Tibial artery (tissue), 4 donors: ENCODE measurements around the gene LGALS4.
A peak's percentile ranks its signal among the peaks of the same experiment; 100 is the strongest.
"Not testable (repeated sequence)": the region's sequence is repeated elsewhere in the genome, so short reads cannot be mapped to it uniquely, and the experiment has no call there.

Experiments used
- DNase-seq, 2 donors: peaks; one replicate each; pipeline ENCODE4 v3.0.0-alpha.2; 2019
- H3K27ac ChIP-seq, 2 donors: fragments of 200-600 bp; sonication (generic) in 1 of 2; 1 replicate in 1 of 2; 2 replicates in 1 of 2; pipeline ENCODE4 v1.5.1; 2018 to 2019; ENCODE audit warnings: mild to moderate bottlenecking in 1 of 2
- H3K27me3 ChIP-seq, 2 donors: fragments of 200-600 bp; sonication (generic) in 1 of 2; one replicate each; pipeline versions ENCODE4 v1.5.1 to v1.6.0; 2016 to 2019
- H3K36me3 ChIP-seq, 3 donors: fragments of 200-600 bp; sonication (generic) in 2 of 3; one replicate each; pipeline ENCODE4 v1.5.1; 2016 to 2019; ENCODE audit warnings: mild to moderate bottlenecking in 2 of 3
- H3K4me1 ChIP-seq, 4 donors: fragments of 200-600 bp; sonication (generic) in 2 of 4; 1 replicate in 3 of 4; 2 replicates in 1 of 4; pipeline ENCODE4 v1.5.1; 2016 to 2019
- H3K4me3 ChIP-seq, 2 donors: fragments of 200-600 bp; sonication (generic) in 1 of 2; 1 replicate in 1 of 2; 2 replicates in 1 of 2; pipeline ENCODE4 v1.5.1; 2018 to 2019; ENCODE audit warnings: mild to moderate bottlenecking in 2 of 2
- H3K9me3 ChIP-seq, 3 donors: fragments of 200-600 bp; sonication (generic) in 1 of 3; one replicate each; pipeline ENCODE4 v1.5.1; 2016 to 2019
- intact Hi-C: fragments of 100-400 bp; cut with DNase I; formaldehyde crosslinking; loops from one replicate; pipeline ENCODE4 v1.15.0; 2023; ENCODE audit warnings: low total_unique reads
- TF ChIP-seq, protein P1 (sequence below), 2 experiments: fragments of 200-600 bp in 1 of 2; fragments of 450-650 bp in 1 of 2; IDR thresholded peaks; one replicate each; pipeline ENCODE4 v1.5.1; 2017 to 2019; ENCODE audit warnings: antibody characterized with exemption in 2 of 2, mild to moderate bottlenecking in 1 of 2, moderate library complexity in 1 of 2

LGALS4 gene

DNA sequence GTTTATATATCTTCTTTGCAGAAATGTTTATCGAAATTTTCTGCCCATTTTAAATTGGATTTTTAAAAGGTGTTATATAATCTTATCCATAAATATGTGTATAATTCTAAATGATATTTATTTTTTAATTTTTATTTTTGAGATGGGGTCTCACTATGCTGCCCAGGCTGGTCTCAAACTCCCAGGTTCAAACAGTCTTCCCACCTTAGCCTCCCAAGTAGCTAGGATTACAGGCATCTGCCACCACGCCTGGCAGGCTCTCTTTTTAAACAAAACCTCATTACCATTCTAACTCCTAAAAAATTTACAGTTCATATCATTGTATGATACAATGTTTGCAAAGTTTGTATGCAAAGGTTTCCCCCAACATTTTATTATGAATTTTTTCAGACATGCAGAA, 16.6 kb downstream of the LGALS4 start:
- H3K4me3 ChIP-seq: no peak overlapping the region
- no peaks in the 10 kb centered on the region for H3K36me3 ChIP-seq
- TF ChIP-seq, protein P1, sequence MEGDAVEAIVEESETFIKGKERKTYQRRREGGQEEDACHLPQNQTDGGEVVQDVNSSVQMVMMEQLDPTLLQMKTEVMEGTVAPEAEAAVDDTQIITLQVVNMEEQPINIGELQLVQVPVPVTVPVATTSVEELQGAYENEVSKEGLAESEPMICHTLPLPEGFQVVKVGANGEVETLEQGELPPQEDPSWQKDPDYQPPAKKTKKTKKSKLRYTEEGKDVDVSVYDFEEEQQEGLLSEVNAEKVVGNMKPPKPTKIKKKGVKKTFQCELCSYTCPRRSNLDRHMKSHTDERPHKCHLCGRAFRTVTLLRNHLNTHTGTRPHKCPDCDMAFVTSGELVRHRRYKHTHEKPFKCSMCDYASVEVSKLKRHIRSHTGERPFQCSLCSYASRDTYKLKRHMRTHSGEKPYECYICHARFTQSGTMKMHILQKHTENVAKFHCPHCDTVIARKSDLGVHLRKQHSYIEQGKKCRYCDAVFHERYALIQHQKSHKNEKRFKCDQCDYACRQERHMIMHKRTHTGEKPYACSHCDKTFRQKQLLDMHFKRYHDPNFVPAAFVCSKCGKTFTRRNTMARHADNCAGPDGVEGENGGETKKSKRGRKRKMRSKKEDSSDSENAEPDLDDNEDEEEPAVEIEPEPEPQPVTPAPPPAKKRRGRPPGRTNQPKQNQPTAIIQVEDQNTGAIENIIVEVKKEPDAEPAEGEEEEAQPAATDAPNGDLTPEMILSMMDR (IDR thresholded peaks at IDR 0.05): no peak
- H3K27ac ChIP-seq: no peak overlapping the region
- peaks cover 0 to 7% (median 0%) of the 10 kb centered on the region in 4 donors for H3K4me1 ChIP-seq
- no peaks in the 10 kb centered on the region for H3K9me3 ChIP-seq
- no peak for DNase-seq
- intact Hi-C loops: no loop called here
- H3K27me3 ChIP-seq: no peaks in the 10 kb centered on the region

DNA sequence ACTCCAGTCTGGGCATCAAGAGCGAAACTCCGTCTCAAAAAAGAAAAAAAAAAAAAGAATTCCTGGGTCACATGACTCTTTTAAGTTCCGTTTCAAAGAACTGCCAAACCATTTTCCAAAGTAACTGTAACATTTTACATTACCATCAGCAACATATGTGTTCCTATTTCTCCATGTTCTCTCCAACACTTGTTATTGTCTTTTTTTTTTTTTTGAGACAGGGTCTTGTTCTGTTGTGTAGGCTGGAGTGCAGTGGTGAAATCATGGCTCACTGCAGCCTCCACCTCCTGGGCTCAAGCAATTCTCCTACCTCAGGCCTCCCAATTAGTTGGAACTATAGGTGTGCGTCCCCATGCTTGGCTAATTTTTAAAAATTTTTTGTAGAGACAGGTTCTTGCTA, 17.2 kb downstream of the LGALS4 start:
- peaks cover 0 to 7% (median 0%) of the 10 kb centered on the region in 4 donors for H3K4me1 ChIP-seq
- DNase-seq: no peak
- intact Hi-C loops: no loop called here
- no peak overlapping the region for H3K27ac ChIP-seq
- TF ChIP-seq, protein P1 (IDR thresholded peaks at IDR 0.05): no peak
- H3K27me3 ChIP-seq: no peaks in the 10 kb centered on the region
- H3K4me3 ChIP-seq: no peak overlapping the region
- no peaks in the 10 kb centered on the region for H3K9me3 ChIP-seq
- no peaks in the 10 kb centered on the region for H3K36me3 ChIP-seq

DNA sequence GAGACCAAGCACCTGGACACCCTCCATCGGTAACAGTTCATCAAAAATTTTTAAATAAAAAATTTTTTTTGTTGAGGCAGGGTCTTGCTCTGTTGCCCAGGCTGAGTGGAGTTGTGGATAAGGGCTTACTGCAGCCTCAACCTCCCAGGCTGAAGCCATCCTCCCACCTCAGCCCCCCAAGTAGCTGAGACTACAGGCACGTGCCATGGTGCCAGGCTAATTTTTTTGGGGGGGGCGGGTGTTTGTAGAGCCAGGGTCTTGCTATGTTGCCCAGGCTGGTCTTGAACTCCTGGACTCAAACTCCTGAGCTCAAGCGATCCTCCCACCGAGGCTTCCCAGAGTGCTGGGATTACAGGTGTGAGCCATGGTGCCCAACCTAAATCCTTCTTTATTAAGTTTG, 19.1 kb downstream of the LGALS4 start:
- H3K9me3 ChIP-seq: no peaks in the 10 kb centered on the region
- no peak overlapping the region for H3K27ac ChIP-seq
- DNase-seq: no peak
- H3K4me1 ChIP-seq: peaks cover 0 to 7% (median 0%) of the 10 kb centered on the region in 4 donors
- no peak overlapping the region for H3K4me3 ChIP-seq
- no peaks in the 10 kb centered on the region for H3K27me3 ChIP-seq
- TF ChIP-seq, protein P1 (IDR thresholded peaks at IDR 0.05): no peak
- H3K36me3 ChIP-seq: no peaks in the 10 kb centered on the region
- intact Hi-C loops: no loop called here

DNA sequence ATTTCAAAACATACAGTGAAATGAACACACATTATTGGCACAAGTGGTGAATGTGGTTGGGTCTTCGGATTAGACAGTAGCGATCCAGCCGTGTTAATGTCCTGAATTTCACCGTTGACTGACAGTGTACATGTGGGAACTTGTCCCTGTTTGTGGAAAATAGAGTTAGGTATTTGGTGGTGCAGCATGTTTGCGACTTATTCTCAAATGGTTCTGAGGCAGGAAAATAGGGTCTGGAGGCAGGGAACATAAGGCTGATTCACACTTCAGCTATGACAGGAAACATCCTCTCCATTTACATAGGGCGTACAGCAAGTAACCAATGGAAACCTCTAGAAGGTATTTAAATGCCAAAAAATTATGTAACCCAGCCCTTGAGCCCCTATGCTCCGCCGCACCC, 19.6 kb downstream of the LGALS4 start:
- no peak overlapping the region for H3K27ac ChIP-seq
- intact Hi-C loops: no loop called here
- no peak for DNase-seq
- TF ChIP-seq, protein P1 (IDR thresholded peaks at IDR 0.05): no peak
- no peaks in the 10 kb centered on the region for H3K27me3 ChIP-seq
- peaks cover 0 to 7% (median 0%) of the 10 kb centered on the region in 4 donors for H3K4me1 ChIP-seq
- no peaks in the 10 kb centered on the region for H3K9me3 ChIP-seq
- H3K36me3 ChIP-seq: no peaks in the 10 kb centered on the region
- H3K4me3 ChIP-seq: no peak overlapping the region

DNA sequence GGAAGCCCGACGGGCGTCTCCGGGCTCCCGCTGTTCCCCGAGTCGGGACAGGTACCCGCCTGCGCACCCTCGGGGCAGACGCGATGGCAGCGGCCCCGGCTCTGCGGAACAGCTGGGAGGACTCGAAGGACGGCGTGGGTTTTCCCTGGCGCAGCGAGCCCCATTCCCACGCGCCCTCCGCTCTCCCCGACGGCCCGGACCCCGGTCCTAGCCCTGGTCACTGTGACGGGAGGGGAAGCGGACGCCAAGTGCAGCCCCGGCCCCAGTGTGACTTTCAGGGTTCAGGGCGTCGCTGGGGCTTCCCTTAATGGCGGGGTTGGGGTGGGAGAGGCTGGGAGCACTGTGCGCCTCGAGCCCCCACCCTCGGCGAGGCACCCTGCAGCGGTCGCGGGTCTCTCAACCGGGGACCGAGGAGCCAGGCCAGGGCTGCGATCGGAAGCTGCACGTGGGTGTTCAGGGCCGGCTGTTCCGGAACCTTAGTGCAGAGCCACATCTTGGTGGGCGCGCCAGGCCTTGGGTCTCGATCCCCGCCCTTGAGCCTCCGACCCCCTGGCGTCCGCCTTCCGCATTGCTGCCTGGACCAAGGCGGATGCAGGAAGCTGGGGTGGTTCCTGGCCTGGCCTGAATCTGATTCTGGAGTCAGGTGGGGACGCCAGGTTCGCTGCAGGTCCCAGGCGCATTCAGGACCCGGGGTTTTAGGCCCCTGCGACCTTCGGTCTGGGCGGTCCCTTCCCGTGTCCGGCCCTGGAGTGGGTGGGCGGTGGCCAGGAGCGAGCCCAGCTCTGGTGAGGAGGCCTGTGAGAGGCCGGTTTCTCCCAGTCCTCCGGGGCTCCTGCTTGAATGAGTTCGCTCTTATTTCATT, 20.3 kb downstream of the LGALS4 start:
- intact Hi-C loops: no loop called here
- no peaks in the 10 kb centered on the region for H3K9me3 ChIP-seq
- no peaks in the 10 kb centered on the region for H3K36me3 ChIP-seq
- no peaks in the 10 kb centered on the region for H3K27me3 ChIP-seq
- peak overlapping the region; percentile 20 to 29 for H3K4me3 ChIP-seq
- H3K4me1 ChIP-seq: peaks cover 0 to 7% (median 0%) of the 10 kb centered on the region in 4 donors
- H3K27ac ChIP-seq: no peak overlapping the region
- TF ChIP-seq, protein P1 (IDR thresholded peaks at IDR 0.05): peak in 1 of 2 experiments; percentile 6
- no peak for DNase-seq

DNA sequence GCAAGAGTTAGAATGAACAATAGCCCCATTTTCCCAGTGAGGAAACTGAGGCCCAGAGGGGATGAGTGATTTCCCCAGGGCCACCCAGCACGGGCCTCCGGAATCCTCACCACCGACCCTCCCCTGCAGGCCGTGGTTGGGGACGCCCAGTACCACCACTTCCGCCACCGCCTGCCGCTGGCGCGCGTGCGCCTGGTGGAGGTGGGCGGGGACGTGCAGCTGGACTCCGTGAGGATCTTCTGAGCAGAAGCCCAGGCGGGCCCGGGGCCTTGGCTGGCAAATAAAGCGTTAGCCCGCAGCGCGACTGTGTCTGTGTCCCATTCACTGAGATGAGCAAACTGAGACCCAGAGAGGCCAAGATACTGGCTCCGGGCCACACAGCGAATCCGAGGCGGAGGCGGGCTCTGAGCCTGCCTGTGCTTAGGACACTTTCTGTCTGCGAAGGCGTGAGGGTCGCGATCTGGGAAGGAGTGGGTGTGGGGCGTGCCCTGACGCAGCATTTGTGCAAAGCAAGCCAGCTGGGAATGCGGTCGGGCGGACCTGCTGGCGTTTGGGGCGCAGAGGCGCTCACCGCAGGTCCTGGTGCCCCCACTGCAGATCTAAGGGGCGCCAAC, 21.2 kb downstream of the LGALS4 start:
- DNase-seq, H3K36me3 ChIP-seq, H3K4me1 ChIP-seq, H3K9me3 ChIP-seq, H3K27me3 ChIP-seq, intact Hi-C loops, H3K27ac ChIP-seq: not testable (repeated sequence)
- peak overlapping the region in 1 of 2 donors; percentile 31 for H3K4me3 ChIP-seq

DNA sequence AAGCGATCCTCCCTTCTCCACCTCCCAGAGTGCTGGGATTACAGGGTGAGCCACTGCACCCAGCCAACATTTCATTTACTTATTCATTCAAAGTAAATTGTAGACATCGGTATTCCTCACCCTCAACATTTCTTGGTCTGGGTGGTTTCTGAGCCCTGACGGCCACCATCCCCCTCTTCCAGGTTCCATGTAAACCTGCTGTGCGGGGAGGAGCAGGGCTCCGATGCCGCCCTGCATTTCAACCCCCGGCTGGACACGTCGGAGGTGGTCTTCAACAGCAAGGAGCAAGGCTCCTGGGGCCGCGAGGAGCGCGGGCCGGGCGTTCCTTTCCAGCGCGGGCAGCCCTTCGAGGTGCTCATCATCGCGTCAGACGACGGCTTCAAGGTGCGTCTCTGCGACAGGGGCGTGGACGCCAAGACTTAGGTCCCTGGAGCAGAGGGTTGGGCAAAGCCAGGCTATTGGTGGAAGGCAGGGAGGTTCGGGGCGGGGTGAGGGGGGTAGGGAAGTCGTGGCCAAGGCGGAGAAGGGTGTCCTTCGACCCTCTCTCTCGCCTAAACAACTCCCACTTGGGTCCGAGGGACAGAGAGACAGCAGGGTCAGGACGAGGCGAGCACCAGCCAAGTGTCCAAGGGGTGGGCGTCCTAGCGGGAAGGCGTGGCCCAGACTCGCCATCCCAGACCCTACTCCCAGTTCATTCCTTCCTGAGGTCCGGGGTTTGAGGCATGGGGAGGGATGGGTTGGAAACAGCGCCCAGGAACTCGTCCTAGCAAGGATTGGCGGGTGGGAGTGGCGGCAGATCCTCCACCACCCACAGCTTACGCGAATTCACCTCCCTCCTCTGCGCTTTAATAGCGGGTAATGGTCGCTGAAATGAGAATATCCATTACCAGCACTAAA, 22.0 kb downstream of the LGALS4 start:
- H3K27me3 ChIP-seq, H3K9me3 ChIP-seq, H3K36me3 ChIP-seq, DNase-seq, intact Hi-C loops, H3K4me1 ChIP-seq, H3K27ac ChIP-seq: not testable (repeated sequence)
- H3K4me3 ChIP-seq: peak overlapping the region in 1 of 2 donors; percentile 31
